HFFc6 (cell line): ENCODE measurements around the gene RBM47. TPM values are rescaled to one million over a fixed set of nuclear protein-coding genes. Genes with fewer than 3 reads are reported as not detected.
"Not testable (repeated sequence)": the region's sequence is repeated elsewhere in the genome, so short reads cannot be mapped to it uniquely, and the experiment has no call there.

Source experiments
- DNase-seq: peaks from one replicate; pipeline ENCODE4 v3.0.0-alpha.2; 2018
- H3K27ac Mint-ChIP-seq: 2 replicates; pipeline ENCODE4 v1.8.0; 2020; ENCODE audit warnings: mild to moderate bottlenecking, mixed read lengths
- H3K27me3 Mint-ChIP-seq: 2 replicates; pipeline ENCODE4 v1.8.0; 2021; ENCODE audit warnings: mild to moderate bottlenecking, moderate library complexity, mixed read lengths; ENCODE audit not compliant: insufficient read depth
- H3K36me3 Mint-ChIP-seq: 2 replicates; pipeline ENCODE4 v1.8.0; 2021; ENCODE audit warnings: low read depth, mixed read lengths
- H3K4me1 Mint-ChIP-seq: 2 replicates; pipeline ENCODE4 v1.8.0; 2020; ENCODE audit warnings: low read depth, mixed read lengths
- H3K4me3 Mint-ChIP-seq: 2 replicates; pipeline ENCODE4 v1.8.0; 2020; ENCODE audit warnings: mild to moderate bottlenecking, moderate library complexity, mixed read lengths
- H3K9me3 Mint-ChIP-seq: 2 replicates; pipeline ENCODE4 v1.8.0; 2020; ENCODE audit warnings: mild to moderate bottlenecking, mixed read lengths
- CTCF ChIP-seq: fragments of 200-600 bp; sonication (generic); IDR thresholded peaks from 2 replicates; pipeline ENCODE4 v1.5.0; 2021; ENCODE audit warnings: antibody characterized with exemption, mild to moderate bottlenecking
- total RNA-seq, 6 experiments: library from RNA; stranded (reverse); fragmentation: NEBNext Ultra II Directional; extraction: Animal tissue kit (Norgen Biotek cat#: 25700); gene quantifications; 2 replicates in 1 of 6; 3 replicates in 5 of 6; pipeline ENCODE4 v1.2.3, GENCODE V29; 2021

The RBM47 gene
- total RNA-seq, 6 experiments from 2014 or later, result 0.95 to 1.5 (median 1.4) TPM

GRCh38 chr4:40553995-40554394 is 75.7 kb downstream of the RBM47 start:
- Mint-ChIP-seq H3K36me3 (no peaks in the 10 kb centered on the region), H3K4me3 (no peak overlapping the region), H3K4me1 (peaks cover 36% of the 10 kb centered on the region), H3K27ac (no peak overlapping the region), H3K27me3 (peaks cover 2% of the 10 kb centered on the region; the same call in 1 of the 2 replicates), H3K9me3 (no peaks in the 10 kb centered on the region)
- TF ChIP-seq CTCF, result no peak
- DNase-seq, result no peak

GRCh38 chr4:40552536-40552935 is 77.1 kb downstream of the RBM47 start:
- DNase-seq, result no peak
- H3K27me3 Mint-ChIP-seq, result peaks cover 3% of the 10 kb centered on the region
- no peak overlapping the region for H3K4me3 Mint-ChIP-seq
- peaks cover 47% of the 10 kb centered on the region for H3K4me1 Mint-ChIP-seq
- no peaks in the 10 kb centered on the region for H3K9me3 Mint-ChIP-seq
- peak overlapping the region; percentile 44; the same call in 1 of the 2 replicates for H3K27ac Mint-ChIP-seq
- H3K36me3 Mint-ChIP-seq, result no peaks in the 10 kb centered on the region
- no peak for TF ChIP-seq CTCF

GRCh38 chr4:40551568-40552136 is 78.0 kb downstream of the RBM47 start:
- H3K27me3 Mint-ChIP-seq, H3K9me3 Mint-ChIP-seq, H3K36me3 Mint-ChIP-seq: not testable (repeated sequence)
- Mint-ChIP-seq H3K27ac (peak overlapping the region; percentile 75), H3K4me1 (peaks cover 53% of the 10 kb centered on the region), H3K4me3 (peak overlapping the region; percentile 82)
- DNase-seq, result peak; percentile 68

- peaks cover 53% of the 10 kb centered on the region for H3K4me1 Mint-ChIP-seq
- peak overlapping the region; percentile 82 for H3K4me3 Mint-ChIP-seq
- H3K27me3 Mint-ChIP-seq, result peaks cover 3% of the 10 kb centered on the region
- DNase-seq, result peak; percentile 24
- TF ChIP-seq CTCF, result peak; percentile 74
- H3K9me3 Mint-ChIP-seq, result no peaks in the 10 kb centered on the region
- H3K36me3 Mint-ChIP-seq, result no peaks in the 10 kb centered on the region
- peak overlapping the region; percentile 75 for H3K27ac Mint-ChIP-seq
Observed at GRCh38 chr4:40550948-40551462, 78.7 kb downstream of the RBM47 start.

GRCh38 chr4:40550196-40550595 is 79.5 kb downstream of the RBM47 start:
- TF ChIP-seq CTCF, result no peak
- no peak overlapping the region for H3K27ac Mint-ChIP-seq

GRCh38 chr4:40548256-40548655 is 81.4 kb downstream of the RBM47 start:
- H3K27ac Mint-ChIP-seq, result peak overlapping the region; percentile 74

More at GRCh38 chr4:40550196-40550595, 79.5 kb downstream of the RBM47 start:
- Mint-ChIP-seq H3K36me3 (no peaks in the 10 kb centered on the region), H3K4me1 (peaks cover 53% of the 10 kb centered on the region), H3K9me3 (no peaks in the 10 kb centered on the region), H3K27me3 (peaks cover 3% of the 10 kb centered on the region), H3K4me3 (no peak overlapping the region)
- no peak for DNase-seq

More at GRCh38 chr4:40548256-40548655, 81.4 kb downstream of the RBM47 start:
- no peaks in the 10 kb centered on the region for H3K9me3 Mint-ChIP-seq
- DNase-seq, result peak; percentile 40
- H3K36me3 Mint-ChIP-seq, result no peaks in the 10 kb centered on the region
- no peak for TF ChIP-seq CTCF
- H3K4me1 Mint-ChIP-seq, result peaks cover 56% of the 10 kb centered on the region
- H3K27me3 Mint-ChIP-seq, result peaks cover 3% of the 10 kb centered on the region
- H3K4me3 Mint-ChIP-seq, result peak overlapping the region; percentile 46
